COLO668 (cell line): ENCODE data around the gene S100A2.
"Not testable (repeated sequence)": the region's sequence is repeated elsewhere in the genome, so short reads cannot be mapped to it uniquely, and the experiment has no call there.

Source experiments
- DNase-seq: peaks from one replicate; lab custom pipeline; 2025; ENCODE audit not compliant: unreplicated experiment; lab: John Stamatoyannopoulos, UW

The S100A2 gene

GRCh38 chr1:153534226-153534924, 31.3 kb downstream of the S100A2 start:
- no peak for DNase-seq

DNA sequence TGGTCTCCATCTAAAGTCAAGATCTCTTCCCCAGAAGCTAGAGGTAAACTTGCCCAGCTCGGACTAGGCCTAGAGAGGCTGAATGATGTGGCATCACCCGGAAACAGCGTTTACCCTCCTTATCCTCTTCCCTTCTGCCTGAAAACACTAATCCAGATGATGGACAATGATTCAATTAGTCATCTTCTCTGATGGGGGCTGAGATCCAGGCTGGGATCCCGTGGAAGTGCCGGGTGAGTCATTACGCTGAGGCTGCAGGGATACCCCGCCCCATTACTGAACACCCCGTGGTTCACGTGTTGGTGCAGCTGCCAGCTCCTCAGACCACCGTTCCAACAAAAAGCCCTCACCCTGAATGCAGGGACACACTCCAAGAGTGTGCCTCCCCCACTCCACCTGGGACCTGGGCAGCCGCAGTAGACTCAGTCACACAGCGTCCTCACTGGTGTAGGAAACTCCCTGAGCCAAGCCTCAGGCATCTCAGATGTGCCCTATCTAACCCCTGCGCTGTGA, 31.9 kb downstream of the S100A2 start:
- peak; percentile 83 for DNase-seq

DNA sequence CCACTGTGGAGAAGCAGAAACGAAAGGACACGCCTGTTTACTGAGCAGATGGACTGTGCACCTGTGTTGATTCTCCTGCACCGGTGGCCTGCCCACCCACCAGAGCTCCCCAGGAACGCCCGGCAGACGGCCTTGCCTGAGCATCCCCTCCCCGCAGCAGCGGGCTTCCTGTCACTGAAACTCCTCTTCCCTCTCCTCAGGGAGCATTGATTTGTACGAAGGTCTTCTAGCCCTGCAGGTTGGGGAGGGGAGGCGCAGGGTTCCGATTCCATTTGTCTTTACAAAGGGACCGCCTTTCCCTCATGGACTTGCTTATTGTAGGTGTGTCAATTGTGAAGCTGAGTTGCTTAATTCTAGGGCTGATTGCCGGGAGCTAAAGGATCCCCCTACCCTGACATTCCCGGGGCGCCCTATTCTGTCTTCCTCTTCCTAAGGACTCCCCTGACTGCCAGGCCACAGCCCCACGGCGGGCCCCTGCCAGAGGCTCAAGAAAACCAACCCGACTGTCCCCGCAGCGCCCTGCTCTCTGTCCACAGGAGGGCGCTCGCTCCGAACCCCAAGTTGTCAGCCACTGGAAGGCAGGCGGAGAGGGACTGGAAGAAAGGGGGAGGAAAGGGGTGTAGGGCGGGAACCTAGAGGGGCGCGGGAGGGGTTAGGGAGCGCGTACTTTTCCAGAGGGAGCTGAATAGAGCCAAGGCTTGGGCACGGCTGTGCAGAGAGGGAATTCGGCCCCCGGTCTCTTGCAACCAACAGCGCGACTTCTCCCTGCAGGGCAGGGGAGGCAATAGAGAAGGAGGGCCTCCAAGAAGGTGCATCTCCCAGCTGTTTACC, 32.7 kb downstream of the S100A2 start:
- DNase-seq, result peak; percentile 95

DNA sequence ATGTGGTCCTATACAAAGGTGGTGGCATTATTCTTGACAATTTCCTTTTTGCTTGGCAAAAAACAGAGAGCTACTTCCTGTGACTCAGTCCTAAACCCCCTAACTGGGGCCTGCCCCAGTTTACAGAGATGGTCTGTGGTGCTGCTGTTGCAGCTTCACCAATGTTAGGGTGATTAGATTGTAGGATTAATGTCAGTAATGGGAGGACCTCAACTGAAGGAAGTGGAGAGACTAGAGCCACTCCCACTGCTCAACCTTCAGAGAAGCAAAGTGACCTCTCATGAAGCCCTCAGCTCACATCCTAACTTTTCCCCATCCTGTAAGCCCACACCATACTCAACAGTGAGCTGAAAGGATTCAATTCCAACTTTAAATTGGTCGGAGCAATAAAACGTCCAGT, 33.5 kb downstream of the S100A2 start:
- no peak for DNase-seq

DNA sequence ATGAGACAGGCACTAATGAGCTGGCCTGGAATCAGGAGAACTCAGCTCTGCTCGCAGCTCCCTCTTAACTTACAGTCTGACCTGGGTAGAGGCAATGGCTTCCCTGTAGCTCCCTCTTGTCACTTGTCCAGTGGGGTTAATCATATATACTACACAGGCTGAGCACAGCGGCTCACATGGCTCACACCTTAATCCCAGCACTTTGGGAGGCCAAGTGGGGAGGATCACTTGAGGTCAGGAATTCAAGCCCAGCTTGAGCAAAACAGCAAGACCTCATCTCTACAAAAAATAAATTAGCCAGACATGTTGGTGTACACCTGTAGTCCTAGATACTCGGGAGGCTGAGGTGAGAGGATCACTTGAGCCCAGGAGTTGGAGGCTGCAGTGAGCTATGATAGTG, 34.0 kb downstream of the S100A2 start:
- no peak for DNase-seq

DNA sequence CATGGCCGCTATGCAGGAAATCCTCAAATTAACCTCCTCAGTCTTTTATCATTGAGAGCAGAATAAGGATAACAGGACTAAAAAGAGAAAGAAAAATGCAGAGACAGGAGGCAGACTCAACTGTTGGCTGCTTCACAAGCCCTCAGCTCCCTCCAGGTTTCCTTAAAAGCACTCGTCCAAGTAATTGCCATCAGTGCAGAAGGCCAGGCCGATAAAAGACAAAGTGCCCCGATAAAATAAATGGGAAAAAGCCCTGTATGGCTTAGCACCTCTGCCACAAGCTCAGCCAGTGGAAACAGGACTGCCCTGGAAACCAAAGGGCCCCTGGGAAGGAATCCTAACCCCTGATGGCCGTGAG, 38.0 kb downstream of the S100A2 start:
- no peak for DNase-seq

- no peak for DNase-seq
Measured at GRCh38 chr1:153527023-153527682, 38.5 kb downstream of the S100A2 start.

- DNase-seq, result peak; percentile 42
Measured at GRCh38 chr1:153526132-153526543, 39.5 kb downstream of the S100A2 start.

DNA sequence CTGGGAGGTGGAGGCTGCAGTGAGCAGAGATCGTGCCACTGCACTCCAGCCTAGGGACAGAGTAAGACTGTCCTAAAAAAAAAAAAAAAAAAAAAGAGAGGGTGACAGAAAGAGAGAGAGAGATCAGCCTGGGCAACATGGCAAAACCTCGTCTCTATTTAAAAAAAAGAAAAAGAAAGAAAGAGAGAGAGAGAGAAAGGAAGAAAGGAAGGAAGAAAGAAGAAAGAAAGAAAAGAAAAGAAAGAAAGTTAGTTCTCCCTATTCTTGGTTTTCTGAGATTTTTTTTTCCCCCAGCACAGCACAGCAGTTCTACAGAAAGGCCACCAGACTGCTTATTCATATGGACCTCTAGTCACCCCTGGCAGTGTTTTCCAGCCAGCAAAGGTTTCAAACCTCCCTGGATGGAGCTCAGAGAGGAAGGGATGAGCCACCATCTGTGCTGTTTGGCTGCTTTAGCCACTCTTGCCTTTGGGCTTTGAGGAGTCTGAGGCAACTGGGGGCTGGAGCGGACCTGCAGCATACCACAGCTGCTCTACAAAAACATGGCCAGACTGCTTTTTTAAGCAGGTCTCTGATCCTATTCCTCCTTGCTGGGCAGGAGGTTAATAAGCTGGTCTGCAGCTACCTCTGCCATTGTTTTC, 40.4 kb downstream of the S100A2 start:
- no peak for DNase-seq

- DNase-seq, result not testable (repeated sequence)
Measured at GRCh38 chr1:153522353-153523048, 43.1 kb downstream of the S100A2 start.

DNA sequence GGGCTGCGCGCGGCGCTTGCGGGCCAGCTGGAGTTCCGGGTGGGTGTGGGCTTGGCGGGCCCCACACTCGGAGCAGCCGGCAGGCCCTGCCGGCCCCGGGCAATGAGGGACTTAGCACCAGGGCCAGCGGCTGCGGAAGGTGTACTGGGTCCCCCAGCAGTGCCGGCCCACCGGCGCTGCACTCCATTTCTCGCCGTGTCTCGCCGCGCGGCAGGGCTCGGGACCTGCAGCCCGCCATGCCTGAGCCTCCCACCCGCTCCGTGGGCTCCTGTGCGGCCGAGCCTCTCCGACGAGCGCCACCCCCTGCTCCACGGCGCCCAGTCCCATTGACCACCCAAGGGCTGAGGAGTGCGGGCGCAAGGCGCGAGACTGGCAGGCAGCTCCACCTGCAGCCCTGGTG, 43.8 kb downstream of the S100A2 start:
- DNase-seq, result not testable (repeated sequence)

GRCh38 chr1:153520818-153521476, 44.7 kb downstream of the S100A2 start:
- DNase-seq, result no peak

- not testable (repeated sequence) for DNase-seq
Measured at GRCh38 chr1:153520137-153520691, 45.4 kb downstream of the S100A2 start.

- DNase-seq, result no peak
Measured at GRCh38 chr1:153519242-153519641, 46.4 kb downstream of the S100A2 start.

DNA sequence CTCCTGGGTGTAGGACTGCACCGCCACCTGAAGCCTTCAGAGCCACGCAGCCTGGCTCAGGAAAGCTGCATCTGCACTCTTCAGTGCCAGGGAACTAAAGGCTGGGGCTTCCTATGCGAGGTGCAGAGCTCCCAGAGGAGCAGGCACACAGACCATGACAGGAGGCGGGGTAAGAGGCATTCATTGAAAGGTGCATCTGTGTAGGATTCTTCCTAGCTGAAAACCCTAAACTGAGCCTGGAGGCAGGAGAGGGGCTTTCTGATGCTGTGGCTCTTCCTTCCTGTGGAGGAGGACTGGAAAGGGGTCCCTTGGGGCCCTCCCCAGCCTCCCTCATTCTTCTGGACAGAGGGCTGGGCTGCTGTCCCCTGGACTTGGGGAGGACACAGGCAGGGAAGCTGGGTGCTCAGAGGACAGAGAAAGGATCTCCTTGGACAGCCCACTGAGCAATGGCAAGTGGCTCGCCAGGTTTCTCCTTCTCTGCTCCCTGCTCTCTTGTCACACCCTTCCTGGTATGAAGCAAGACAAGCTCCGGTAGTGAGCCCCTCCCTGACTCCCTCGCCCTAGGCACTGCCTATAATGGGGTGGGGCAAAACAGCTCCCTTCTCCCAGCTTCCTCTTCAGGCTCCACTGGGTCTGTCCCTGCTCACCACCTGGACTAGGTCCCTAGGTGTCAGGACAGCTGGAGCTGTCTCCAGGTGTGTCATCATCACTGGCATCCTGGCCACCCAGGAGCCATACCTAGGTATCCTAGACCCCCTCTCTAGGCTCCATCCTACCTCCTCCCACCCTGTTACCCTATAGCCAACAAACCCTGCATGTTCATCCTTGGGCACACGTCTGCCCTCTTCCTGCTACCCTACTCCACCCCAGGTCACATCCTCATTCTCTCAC, 49.9 kb downstream of the S100A2 start:
- peak; percentile 77 for DNase-seq

DNA sequence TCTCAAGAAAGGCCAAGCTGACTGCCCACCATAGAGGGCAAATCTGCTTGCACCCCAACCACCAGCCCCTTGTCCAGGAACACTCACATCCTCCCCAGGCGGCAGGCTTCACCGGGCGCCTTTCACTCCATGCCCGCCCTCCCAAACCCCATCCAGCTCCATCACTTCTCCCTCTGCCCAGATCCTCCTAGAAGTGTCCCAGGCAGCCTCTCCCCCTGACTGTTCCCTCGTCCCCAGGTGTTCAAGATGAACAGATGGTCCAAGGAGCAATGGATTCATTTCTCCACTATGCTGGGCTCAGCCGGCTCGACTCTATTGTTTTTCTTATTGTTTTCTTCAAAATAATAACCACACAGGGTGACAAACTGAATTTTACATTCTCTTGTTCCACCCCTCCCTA, 52.0 kb downstream of the S100A2 start:
- no peak for DNase-seq

- peak; percentile 27 for DNase-seq
Measured at GRCh38 chr1:153513023-153513422, 52.6 kb downstream of the S100A2 start.
